Muscle layer of colon (tissue), 2 donors: ENCODE results near the gene TPST2.
A peak's percentile ranks its signal among the peaks of the same experiment; 100 is the strongest.

Experiments
- H3K27ac ChIP-seq: one replicate; pipeline ENCODE4 v1.7.0; 2013; ENCODE audit warnings: low read depth, mild to moderate bottlenecking, low read length, moderate library complexity
- H3K27me3 ChIP-seq, 2 donors: one replicate each; pipeline ENCODE4 v1.7.0; 2013; ENCODE audit warnings: low read length in 2 of 2, mild to moderate bottlenecking in 2 of 2; ENCODE audit not compliant: insufficient read depth in 2 of 2, control insufficient read depth in 1 of 2
- H3K36me3 ChIP-seq: one replicate; pipeline ENCODE4 v1.7.0; 2013; ENCODE audit warnings: mild to moderate bottlenecking, low read length; ENCODE audit not compliant: insufficient read depth
- H3K4me1 ChIP-seq: one replicate; pipeline ENCODE4 v1.7.0; 2013; ENCODE audit warnings: mild to moderate bottlenecking, low read length; ENCODE audit not compliant: insufficient read depth
- H3K4me3 ChIP-seq, 2 donors: one replicate each; pipeline ENCODE4 v1.7.0; 2013; ENCODE audit warnings: low read length in 2 of 2, low read depth in 1 of 2, mild to moderate bottlenecking in 1 of 2, moderate library complexity in 1 of 2
- H3K9ac ChIP-seq: one replicate; pipeline ENCODE4 v1.7.0; 2013; ENCODE audit warnings: low read length
- H3K9me3 ChIP-seq: one replicate; pipeline ENCODE4 v1.7.0; 2013; ENCODE audit warnings: mild to moderate bottlenecking, low read length
- donor health status: abdominal sarcoma.
- donor health status: Adenocarcinoma of cecum.

The TPST2 gene

GRCh38 chr22:26589845-26590736 is at the start of gene TPST2:
TPST2 (minus strand) TSS chr22:26590132; CDS start chr22:26541630, 48,502 bp downstream.
- no peaks in the 10 kb centered on the region for H3K36me3 ChIP-seq
- H3K27me3 ChIP-seq, result no peaks in the 10 kb centered on the region
- peaks cover 17% of the 10 kb centered on the region for H3K4me1 ChIP-seq
- H3K4me3 ChIP-seq, result peak within 1 kb of the TSS; percentile 69 to 77
- no peaks in the 10 kb centered on the region for H3K9me3 ChIP-seq
- peak within 1 kb of the TSS; percentile 74 for H3K9ac ChIP-seq
- H3K27ac ChIP-seq, result peak within 1 kb of the TSS; percentile 75

DNA sequence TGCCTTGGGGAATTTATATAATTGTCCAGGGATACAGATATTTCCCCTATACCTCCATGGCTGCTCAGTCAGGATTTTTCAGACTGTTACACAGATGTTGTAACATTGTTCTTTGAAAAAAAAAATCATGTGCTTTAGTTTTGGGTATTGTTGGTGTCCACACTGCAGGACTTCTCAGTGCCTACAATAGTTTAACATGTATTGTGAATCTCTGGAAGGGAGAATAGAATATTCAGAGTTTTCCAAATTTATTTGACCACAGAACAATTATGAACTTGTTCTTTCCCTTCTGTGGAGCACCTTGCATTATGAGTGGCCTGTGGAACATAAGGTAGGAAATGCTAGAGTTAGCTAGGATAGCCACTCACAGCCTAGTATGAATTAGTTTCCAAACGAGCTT is 46.4 kb upstream of the TPST2 start:
- Histone ChIP-seq H3K9me3 (no peaks in the 10 kb centered on the region), H3K27ac (no peak overlapping the region), H3K4me1 (no peaks in the 10 kb centered on the region), H3K27me3 (peaks cover 0 to 5% of the 10 kb centered on the region in 2 donors), H3K36me3 (no peaks in the 10 kb centered on the region), H3K9ac (no peak overlapping the region), H3K4me3 (no peak overlapping the region)

DNA sequence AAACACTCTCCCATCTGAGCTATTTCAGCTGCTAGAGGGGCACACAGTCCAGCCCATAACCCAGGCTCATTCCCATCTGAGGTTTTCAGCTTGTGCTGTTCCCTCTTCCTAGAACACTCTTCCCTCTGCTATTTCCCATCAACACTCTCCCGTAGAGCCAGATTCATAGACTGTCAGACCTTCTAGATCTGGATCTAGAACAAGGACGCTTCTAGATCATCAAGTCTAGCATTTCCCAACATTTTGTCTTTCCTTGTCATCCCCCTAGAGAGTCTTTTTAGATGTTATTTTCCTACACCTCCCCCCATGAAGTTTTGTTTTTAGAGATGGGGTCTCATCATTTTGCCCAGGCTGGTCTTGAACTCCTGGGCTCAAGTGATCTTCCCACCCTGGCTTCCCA is 45.2 kb upstream of the TPST2 start:
- Histone ChIP-seq H3K9ac (no peak overlapping the region), H3K4me3 (no peak overlapping the region), H3K36me3 (no peaks in the 10 kb centered on the region), H3K9me3 (no peaks in the 10 kb centered on the region), H3K4me1 (no peaks in the 10 kb centered on the region), H3K27ac (no peak overlapping the region), H3K27me3 (no peaks in the 10 kb centered on the region)

DNA sequence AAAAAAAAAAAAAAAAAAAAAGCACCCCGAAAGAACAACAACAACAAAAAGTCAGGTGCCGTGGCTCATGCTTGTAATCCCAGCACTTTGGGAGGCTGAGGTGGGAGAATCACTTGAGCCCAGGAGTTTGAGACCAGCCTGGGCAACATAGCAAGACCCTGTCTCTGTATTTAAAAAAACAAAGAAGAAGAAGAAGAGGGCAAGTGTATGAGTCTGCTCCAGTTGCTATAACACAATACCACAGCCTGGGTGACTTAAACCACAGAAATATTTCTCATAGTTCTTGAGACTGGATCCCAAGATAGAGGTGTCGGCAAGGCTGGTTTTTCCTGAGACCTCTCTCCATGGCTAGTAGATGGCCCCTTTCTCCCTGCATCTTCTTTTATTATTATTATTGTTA is 44.3 kb upstream of the TPST2 start:
- H3K4me3 ChIP-seq, result no peak overlapping the region
- no peaks in the 10 kb centered on the region for H3K36me3 ChIP-seq
- no peaks in the 10 kb centered on the region for H3K9me3 ChIP-seq
- H3K27me3 ChIP-seq, result no peaks in the 10 kb centered on the region
- H3K4me1 ChIP-seq, result no peaks in the 10 kb centered on the region
- no peak overlapping the region for H3K9ac ChIP-seq
- no peak overlapping the region for H3K27ac ChIP-seq

- Histone ChIP-seq H3K4me3 (no peak overlapping the region), H3K4me1 (no peaks in the 10 kb centered on the region), H3K9me3 (no peaks in the 10 kb centered on the region), H3K36me3 (no peaks in the 10 kb centered on the region), H3K9ac (no peak overlapping the region), H3K27me3 (no peaks in the 10 kb centered on the region), H3K27ac (no peak overlapping the region)
Observed at GRCh38 chr22:26632422-26633155, 42.7 kb upstream of the TPST2 start.

GRCh38 chr22:26631282-26631681 is 41.4 kb upstream of the TPST2 start:
- H3K36me3 ChIP-seq, result no peaks in the 10 kb centered on the region
- H3K9ac ChIP-seq, result no peak overlapping the region
- H3K4me1 ChIP-seq, result no peaks in the 10 kb centered on the region
- no peak overlapping the region for H3K27ac ChIP-seq
- H3K27me3 ChIP-seq, result no peaks in the 10 kb centered on the region
- H3K4me3 ChIP-seq, result no peak overlapping the region
- no peaks in the 10 kb centered on the region for H3K9me3 ChIP-seq

- Histone ChIP-seq H3K27me3 (no peaks in the 10 kb centered on the region), H3K36me3 (no peaks in the 10 kb centered on the region), H3K4me3 (no peak overlapping the region), H3K27ac (no peak overlapping the region), H3K9ac (no peak overlapping the region), H3K4me1 (no peaks in the 10 kb centered on the region), H3K9me3 (no peaks in the 10 kb centered on the region)
Observed at GRCh38 chr22:26629988-26630761, 40.2 kb upstream of the TPST2 start.

GRCh38 chr22:26624803-26625202 is 34.9 kb upstream of the TPST2 start:
- Histone ChIP-seq H3K36me3 (no peaks in the 10 kb centered on the region), H3K9me3 (no peaks in the 10 kb centered on the region)

DNA sequence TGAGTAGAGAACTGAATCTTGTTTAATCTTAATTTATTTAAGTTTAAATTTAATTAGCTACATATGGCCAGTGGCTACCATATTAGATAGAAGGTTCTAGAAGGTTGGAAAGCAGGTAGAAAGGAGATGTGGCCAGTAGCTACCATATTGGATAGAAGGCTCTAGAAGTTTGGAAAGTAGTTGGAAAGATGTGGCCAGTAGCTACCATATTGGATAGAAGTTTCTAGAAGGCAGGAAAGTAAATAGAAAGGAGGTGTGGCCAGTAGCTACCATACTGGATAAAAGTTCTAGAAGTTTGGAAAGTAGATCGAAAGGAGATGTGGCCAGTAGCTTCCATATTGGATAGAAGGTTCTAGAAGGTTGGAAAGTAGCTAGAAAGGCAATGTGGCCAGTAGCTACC is 34.1 kb upstream of the TPST2 start:
- no peak overlapping the region for H3K4me3 ChIP-seq
- no peaks in the 10 kb centered on the region for H3K36me3 ChIP-seq
- no peak overlapping the region for H3K27ac ChIP-seq
- no peaks in the 10 kb centered on the region for H3K9me3 ChIP-seq
- H3K4me1 ChIP-seq, result no peaks in the 10 kb centered on the region
- H3K27me3 ChIP-seq, result peaks cover 0 to 4% of the 10 kb centered on the region in 2 donors
- H3K9ac ChIP-seq, result no peak overlapping the region

More at GRCh38 chr22:26624803-26625202, 34.9 kb upstream of the TPST2 start:
- no peak overlapping the region for H3K4me3 ChIP-seq
- no peaks in the 10 kb centered on the region for H3K27me3 ChIP-seq
- H3K9ac ChIP-seq, result no peak overlapping the region
- H3K4me1 ChIP-seq, result no peaks in the 10 kb centered on the region
- no peak overlapping the region for H3K27ac ChIP-seq

GRCh38 chr22:26621663-26622062 is 31.7 kb upstream of the TPST2 start, which contains the start of gene CRYBA4:
CRYBA4 (plus strand) TSS chr22:26621963; CDS start chr22:26622597, 634 bp downstream.
- H3K27ac ChIP-seq, result no peak within 1 kb of the TSS
- no peak within 1 kb of the TSS for H3K9ac ChIP-seq
- H3K36me3 ChIP-seq, result no peaks in the 10 kb centered on the region
- no peaks in the 10 kb centered on the region for H3K4me1 ChIP-seq
- no peak within 1 kb of the TSS for H3K4me3 ChIP-seq
- H3K27me3 ChIP-seq, result peaks cover 0 to 4% of the 10 kb centered on the region in 2 donors
- no peaks in the 10 kb centered on the region for H3K9me3 ChIP-seq

GRCh38 chr22:26620197-26620596 is 30.3 kb upstream of the TPST2 start:
- Histone ChIP-seq H3K27ac (no peak overlapping the region), H3K4me1 (no peaks in the 10 kb centered on the region), H3K27me3 (peaks cover 0 to 4% of the 10 kb centered on the region in 2 donors), H3K4me3 (no peak overlapping the region), H3K9me3 (no peaks in the 10 kb centered on the region), H3K36me3 (no peaks in the 10 kb centered on the region), H3K9ac (no peak overlapping the region)
